Measurements from ENCODE around the gene B4GALNT1. TPM values are rescaled to one million over a fixed set of nuclear protein-coding genes. Genes with fewer than 3 reads are reported as not detected.

Gene B4GALNT1
- polyA plus RNA-seq, 1 donor from 2014 or later: 99.9 TPM

DNA sequence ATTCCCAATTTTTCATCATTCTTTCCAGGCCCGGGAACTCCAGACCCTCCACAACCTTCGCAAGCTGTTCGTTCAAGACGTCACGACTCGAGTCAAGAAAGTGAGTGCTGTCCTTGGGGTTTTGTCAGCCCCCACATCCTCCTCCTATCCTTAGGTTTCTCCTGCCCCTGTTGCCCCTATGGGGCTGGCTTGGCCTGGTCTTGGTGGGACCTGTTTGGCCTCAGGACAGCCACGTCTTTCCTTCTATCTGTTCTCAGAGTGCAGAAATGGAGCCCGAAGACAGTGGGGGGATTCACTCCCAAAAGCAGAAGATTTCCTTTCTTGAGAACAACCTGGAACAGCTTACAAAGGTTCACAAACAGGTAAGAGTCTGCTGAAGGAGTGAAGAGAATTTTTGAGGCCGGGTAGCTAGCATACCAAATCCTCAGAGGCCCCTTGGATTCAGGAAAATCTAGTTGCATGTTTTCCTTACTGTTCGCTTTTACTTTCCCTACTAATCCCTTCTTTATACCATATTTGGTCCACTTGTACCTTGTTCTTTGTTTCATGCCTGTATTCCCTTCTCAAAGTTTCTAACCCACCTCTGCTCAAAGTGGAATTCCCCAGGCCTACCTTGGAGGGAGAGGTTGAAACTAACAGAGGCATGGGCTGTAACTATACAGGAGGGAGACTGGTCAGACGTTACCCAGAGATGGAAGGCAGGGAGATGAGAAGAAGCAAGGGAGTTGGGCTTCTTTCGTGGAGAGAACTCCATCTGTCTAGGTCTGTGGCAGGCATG, 54.8 kb downstream of the B4GALNT1 start:
- H3K4me3 ChIP-seq (ENCODE audit: low read length): no peak overlapping the region
- H3K36me3 ChIP-seq (ENCODE audit: insufficient read depth, low read length): peaks cover 20% of the 10 kb centered on the region
- H3K27me3 ChIP-seq (ENCODE audit: insufficient read depth, low read depth, low read length): no peaks in the 10 kb centered on the region
- H3K79me2 ChIP-seq (replicated peaks; ENCODE audit: insufficient read depth, low read length): no peaks in the 10 kb centered on the region
- H3K9me2 ChIP-seq (ENCODE audit: insufficient read depth, low read length): no peaks in the 10 kb centered on the region
- TF ChIP-seq TAF1 (IDR thresholded peaks at IDR 0.05; ENCODE audit: low read depth) (no peak), POLR2AphosphoS5 (IDR thresholded peaks at IDR 0.05) (no peak), RAD21 (conservative IDR thresholded peaks at IDR 0.05) (no peak), SMC3 (conservative IDR thresholded peaks at IDR 0.05; ENCODE audit: poor library complexity) (no peak), MXI1 (conservative IDR thresholded peaks at IDR 0.05; ENCODE audit: poor library complexity, severe bottlenecking) (no peak), EP300 (conservative IDR thresholded peaks at IDR 0.05; ENCODE audit: poor library complexity, severe bottlenecking) (no peak), EZH2 (IDR thresholded peaks at IDR 0.05; ENCODE audit: borderline replicate concordance, insufficient read depth, low read length, poor library complexity, severe bottlenecking) (no peak)
- TF ChIP-seq, protein P1, sequence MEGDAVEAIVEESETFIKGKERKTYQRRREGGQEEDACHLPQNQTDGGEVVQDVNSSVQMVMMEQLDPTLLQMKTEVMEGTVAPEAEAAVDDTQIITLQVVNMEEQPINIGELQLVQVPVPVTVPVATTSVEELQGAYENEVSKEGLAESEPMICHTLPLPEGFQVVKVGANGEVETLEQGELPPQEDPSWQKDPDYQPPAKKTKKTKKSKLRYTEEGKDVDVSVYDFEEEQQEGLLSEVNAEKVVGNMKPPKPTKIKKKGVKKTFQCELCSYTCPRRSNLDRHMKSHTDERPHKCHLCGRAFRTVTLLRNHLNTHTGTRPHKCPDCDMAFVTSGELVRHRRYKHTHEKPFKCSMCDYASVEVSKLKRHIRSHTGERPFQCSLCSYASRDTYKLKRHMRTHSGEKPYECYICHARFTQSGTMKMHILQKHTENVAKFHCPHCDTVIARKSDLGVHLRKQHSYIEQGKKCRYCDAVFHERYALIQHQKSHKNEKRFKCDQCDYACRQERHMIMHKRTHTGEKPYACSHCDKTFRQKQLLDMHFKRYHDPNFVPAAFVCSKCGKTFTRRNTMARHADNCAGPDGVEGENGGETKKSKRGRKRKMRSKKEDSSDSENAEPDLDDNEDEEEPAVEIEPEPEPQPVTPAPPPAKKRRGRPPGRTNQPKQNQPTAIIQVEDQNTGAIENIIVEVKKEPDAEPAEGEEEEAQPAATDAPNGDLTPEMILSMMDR (IDR thresholded peaks at IDR 0.05; ENCODE audit: poor library complexity, severe bottlenecking): no peak
- TF ChIP-seq, protein P2, sequence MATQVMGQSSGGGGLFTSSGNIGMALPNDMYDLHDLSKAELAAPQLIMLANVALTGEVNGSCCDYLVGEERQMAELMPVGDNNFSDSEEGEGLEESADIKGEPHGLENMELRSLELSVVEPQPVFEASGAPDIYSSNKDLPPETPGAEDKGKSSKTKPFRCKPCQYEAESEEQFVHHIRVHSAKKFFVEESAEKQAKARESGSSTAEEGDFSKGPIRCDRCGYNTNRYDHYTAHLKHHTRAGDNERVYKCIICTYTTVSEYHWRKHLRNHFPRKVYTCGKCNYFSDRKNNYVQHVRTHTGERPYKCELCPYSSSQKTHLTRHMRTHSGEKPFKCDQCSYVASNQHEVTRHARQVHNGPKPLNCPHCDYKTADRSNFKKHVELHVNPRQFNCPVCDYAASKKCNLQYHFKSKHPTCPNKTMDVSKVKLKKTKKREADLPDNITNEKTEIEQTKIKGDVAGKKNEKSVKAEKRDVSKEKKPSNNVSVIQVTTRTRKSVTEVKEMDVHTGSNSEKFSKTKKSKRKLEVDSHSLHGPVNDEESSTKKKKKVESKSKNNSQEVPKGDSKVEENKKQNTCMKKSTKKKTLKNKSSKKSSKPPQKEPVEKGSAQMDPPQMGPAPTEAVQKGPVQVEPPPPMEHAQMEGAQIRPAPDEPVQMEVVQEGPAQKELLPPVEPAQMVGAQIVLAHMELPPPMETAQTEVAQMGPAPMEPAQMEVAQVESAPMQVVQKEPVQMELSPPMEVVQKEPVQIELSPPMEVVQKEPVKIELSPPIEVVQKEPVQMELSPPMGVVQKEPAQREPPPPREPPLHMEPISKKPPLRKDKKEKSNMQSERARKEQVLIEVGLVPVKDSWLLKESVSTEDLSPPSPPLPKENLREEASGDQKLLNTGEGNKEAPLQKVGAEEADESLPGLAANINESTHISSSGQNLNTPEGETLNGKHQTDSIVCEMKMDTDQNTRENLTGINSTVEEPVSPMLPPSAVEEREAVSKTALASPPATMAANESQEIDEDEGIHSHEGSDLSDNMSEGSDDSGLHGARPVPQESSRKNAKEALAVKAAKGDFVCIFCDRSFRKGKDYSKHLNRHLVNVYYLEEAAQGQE (IDR thresholded peaks at IDR 0.05; ENCODE audit: borderline replicate concordance): no peak
- no peak overlapping the region for H3K27ac ChIP-seq (ENCODE audit: low read length)
- H3K9ac ChIP-seq (ENCODE audit: low read length): no peak overlapping the region
- H3F3A ChIP-seq (ENCODE audit: insufficient read depth, low read length, poor library complexity, severe bottlenecking): no peaks in the 10 kb centered on the region
- no peak overlapping the region for H3K4me2 ChIP-seq (ENCODE audit: low read length)
- H3K9me3 ChIP-seq (ENCODE audit: low read length): no peaks in the 10 kb centered on the region
- H2AFZ ChIP-seq (ENCODE audit: low read depth, low read length): no peak overlapping the region
- no peaks in the 10 kb centered on the region for H4K20me1 ChIP-seq (ENCODE audit: insufficient read depth)

DNA sequence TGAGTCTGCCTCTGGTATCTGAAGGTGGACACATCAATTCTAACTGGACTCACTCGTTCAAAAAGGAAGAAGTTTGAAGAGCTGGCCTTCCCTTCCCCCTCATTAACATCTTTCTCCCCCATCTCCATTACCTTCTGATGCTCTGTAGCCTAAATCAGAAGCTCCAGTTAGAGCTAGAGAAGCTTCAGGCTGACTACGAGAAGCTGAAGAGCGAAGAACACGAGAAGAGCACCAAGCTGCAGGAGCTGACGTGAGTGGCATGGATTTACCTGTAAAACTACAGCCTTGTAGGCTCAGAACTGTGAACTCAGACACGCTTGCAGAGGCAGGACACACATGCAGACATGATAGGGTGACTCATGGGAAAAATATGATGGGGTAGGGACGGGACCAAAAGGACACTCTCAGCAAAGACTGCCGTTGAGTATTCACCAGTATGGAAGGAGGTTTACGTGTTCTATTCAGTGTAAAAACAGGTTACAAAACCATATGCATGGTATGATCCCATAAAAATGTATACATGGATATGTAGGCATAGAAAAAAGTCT, 56.3 kb downstream of the B4GALNT1 start:
- Histone ChIP-seq H3K4me2 (ENCODE audit: low read length) (no peak overlapping the region), H4K20me1 (ENCODE audit: insufficient read depth) (no peaks in the 10 kb centered on the region), H3K36me3 (ENCODE audit: insufficient read depth, low read length) (peaks cover 20% of the 10 kb centered on the region), H3K79me2 (replicated peaks; ENCODE audit: insufficient read depth, low read length) (no peaks in the 10 kb centered on the region), H3K9me3 (ENCODE audit: low read length) (no peaks in the 10 kb centered on the region), H3K27ac (ENCODE audit: low read length) (no peak overlapping the region), H3K9me2 (ENCODE audit: insufficient read depth, low read length) (no peaks in the 10 kb centered on the region), H3F3A (ENCODE audit: insufficient read depth, low read length, poor library complexity, severe bottlenecking) (no peaks in the 10 kb centered on the region), H3K9ac (ENCODE audit: low read length) (no peak overlapping the region), H2AFZ (ENCODE audit: low read depth, low read length) (no peak overlapping the region), H3K27me3 (ENCODE audit: insufficient read depth, low read depth, low read length) (no peaks in the 10 kb centered on the region), H3K4me3 (ENCODE audit: low read length) (no peak overlapping the region)
- no peak for TF ChIP-seq TAF1 (IDR thresholded peaks at IDR 0.05; ENCODE audit: low read depth)
- TF ChIP-seq MXI1 (conservative IDR thresholded peaks at IDR 0.05; ENCODE audit: poor library complexity, severe bottlenecking): no peak
- no peak for TF ChIP-seq RAD21 (conservative IDR thresholded peaks at IDR 0.05)
- no peak for TF ChIP-seq EP300 (conservative IDR thresholded peaks at IDR 0.05; ENCODE audit: poor library complexity, severe bottlenecking)
- no peak for TF ChIP-seq EZH2 (IDR thresholded peaks at IDR 0.05; ENCODE audit: borderline replicate concordance, insufficient read depth, low read length, poor library complexity, severe bottlenecking)
- TF ChIP-seq, protein P1 (IDR thresholded peaks at IDR 0.05; ENCODE audit: poor library complexity, severe bottlenecking): no peak
- TF ChIP-seq POLR2AphosphoS5 (IDR thresholded peaks at IDR 0.05): no peak
- TF ChIP-seq, protein P2 (IDR thresholded peaks at IDR 0.05; ENCODE audit: borderline replicate concordance): no peak
- no peak for TF ChIP-seq SMC3 (conservative IDR thresholded peaks at IDR 0.05; ENCODE audit: poor library complexity)

Data from neural cell (in vitro differentiated cells).